Measurements from ENCODE around the gene TNRC18.

The TNRC18 gene

DNA sequence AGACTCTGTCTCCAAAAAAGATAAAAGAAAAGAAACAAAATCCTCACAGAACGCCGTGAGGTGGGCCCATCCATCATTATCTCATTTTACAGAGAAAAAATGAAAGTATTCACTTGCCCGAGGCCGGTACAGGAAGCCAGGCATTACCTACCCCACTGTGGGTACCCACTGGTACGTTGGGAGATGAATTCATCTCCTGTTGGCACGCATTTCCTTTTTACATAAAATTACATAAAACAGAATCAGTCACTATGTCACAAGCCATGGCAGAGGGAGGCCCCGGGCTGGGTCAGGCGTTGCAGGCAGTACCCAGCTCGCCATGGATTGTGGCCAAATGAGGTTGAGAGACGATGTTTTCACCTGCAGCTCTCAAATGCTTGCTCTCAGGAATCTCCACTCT, 38.6 kb upstream of the TNRC18 start:
- Histone ChIP-seq H3F3A (ENCODE audit: low read depth) (peaks cover 3% of the 10 kb centered on the region; the same call in 1 of the 2 replicates), H3K9ac (ENCODE audit: low read depth, low read length, poor library complexity, severe bottlenecking) (peak overlapping the region; percentile 74), H3K9me2 (replicated peaks; ENCODE audit: low read depth, low read length) (no peaks in the 10 kb centered on the region), H3K4me1 (ENCODE audit: insufficient read depth, low read length, poor library complexity, severe bottlenecking) (peaks cover 49% of the 10 kb centered on the region), H3K27me3 (ENCODE audit: insufficient read depth, low read length, poor library complexity, severe bottlenecking) (no peaks in the 10 kb centered on the region), H3K9me3 (ENCODE audit: insufficient read depth, low read depth, low read length) (no peaks in the 10 kb centered on the region), H2AFZ (ENCODE audit: low read length) (peak overlapping the region; percentile 61), H3K4me2 (ENCODE audit: low read depth, low read length, poor library complexity, severe bottlenecking) (peak overlapping the region; percentile 85), H4K20me1 (ENCODE audit: insufficient read depth, low read length, poor library complexity, severe bottlenecking) (no peaks in the 10 kb centered on the region), H3K36me3 (ENCODE audit: insufficient read depth, low read length) (no peaks in the 10 kb centered on the region), H3K79me2 (ENCODE audit: insufficient read depth, low read length) (no peaks in the 10 kb centered on the region), H3K4me3 (ENCODE audit: low read length, poor library complexity, severe bottlenecking) (peak overlapping the region; percentile 65)
- TF ChIP-seq, protein P1, sequence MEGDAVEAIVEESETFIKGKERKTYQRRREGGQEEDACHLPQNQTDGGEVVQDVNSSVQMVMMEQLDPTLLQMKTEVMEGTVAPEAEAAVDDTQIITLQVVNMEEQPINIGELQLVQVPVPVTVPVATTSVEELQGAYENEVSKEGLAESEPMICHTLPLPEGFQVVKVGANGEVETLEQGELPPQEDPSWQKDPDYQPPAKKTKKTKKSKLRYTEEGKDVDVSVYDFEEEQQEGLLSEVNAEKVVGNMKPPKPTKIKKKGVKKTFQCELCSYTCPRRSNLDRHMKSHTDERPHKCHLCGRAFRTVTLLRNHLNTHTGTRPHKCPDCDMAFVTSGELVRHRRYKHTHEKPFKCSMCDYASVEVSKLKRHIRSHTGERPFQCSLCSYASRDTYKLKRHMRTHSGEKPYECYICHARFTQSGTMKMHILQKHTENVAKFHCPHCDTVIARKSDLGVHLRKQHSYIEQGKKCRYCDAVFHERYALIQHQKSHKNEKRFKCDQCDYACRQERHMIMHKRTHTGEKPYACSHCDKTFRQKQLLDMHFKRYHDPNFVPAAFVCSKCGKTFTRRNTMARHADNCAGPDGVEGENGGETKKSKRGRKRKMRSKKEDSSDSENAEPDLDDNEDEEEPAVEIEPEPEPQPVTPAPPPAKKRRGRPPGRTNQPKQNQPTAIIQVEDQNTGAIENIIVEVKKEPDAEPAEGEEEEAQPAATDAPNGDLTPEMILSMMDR (conservative IDR thresholded peaks at IDR 0.05; ENCODE audit: low read length): no peak
- no peak for TF ChIP-seq EZH2phosphoT487 (IDR thresholded peaks at IDR 0.05; ENCODE audit: borderline replicate concordance)

DNA sequence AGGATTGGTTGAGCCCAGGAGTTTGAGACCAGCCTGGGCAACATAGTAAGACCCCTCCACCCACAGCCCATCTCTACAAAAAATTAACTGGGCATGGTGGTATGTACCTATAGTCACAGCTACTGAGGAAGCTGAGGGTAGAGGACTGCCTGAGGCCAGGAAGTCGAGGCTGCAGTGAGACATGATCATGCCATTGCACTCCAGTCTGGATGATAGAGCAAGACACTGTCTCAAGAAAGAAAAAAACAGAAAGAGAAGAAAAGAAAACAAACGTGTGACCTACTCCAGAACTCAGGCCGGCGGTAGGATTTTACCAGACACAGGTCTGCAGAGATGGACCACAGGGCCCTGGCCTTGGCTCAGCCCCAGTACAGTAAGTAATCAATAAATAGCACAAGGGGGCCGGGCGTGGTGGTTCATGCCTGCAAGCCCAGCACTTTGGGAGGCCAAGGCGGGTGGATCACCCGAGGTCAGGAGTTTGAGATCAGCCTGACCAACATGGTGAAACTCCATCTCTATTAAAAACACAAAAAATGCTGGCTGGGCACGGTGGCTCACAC, 35.4 kb upstream of the TNRC18 start:
- H3F3A ChIP-seq (ENCODE audit: low read depth): peaks cover 3% of the 10 kb centered on the region; the same call in 1 of the 2 replicates
- no peak overlapping the region for H3K4me3 ChIP-seq (ENCODE audit: low read length, poor library complexity, severe bottlenecking)
- peaks cover 58% of the 10 kb centered on the region for H3K4me1 ChIP-seq (ENCODE audit: insufficient read depth, low read length, poor library complexity, severe bottlenecking)
- H3K27me3 ChIP-seq (ENCODE audit: insufficient read depth, low read length, poor library complexity, severe bottlenecking): no peaks in the 10 kb centered on the region
- no peaks in the 10 kb centered on the region for H3K79me2 ChIP-seq (ENCODE audit: insufficient read depth, low read length)
- H4K20me1 ChIP-seq (ENCODE audit: insufficient read depth, low read length, poor library complexity, severe bottlenecking): no peaks in the 10 kb centered on the region
- H3K9me2 ChIP-seq (replicated peaks; ENCODE audit: low read depth, low read length): no peaks in the 10 kb centered on the region
- TF ChIP-seq EZH2phosphoT487 (IDR thresholded peaks at IDR 0.05; ENCODE audit: borderline replicate concordance): no peak
- TF ChIP-seq, protein P1 (conservative IDR thresholded peaks at IDR 0.05; ENCODE audit: low read length): no peak
- H3K9ac ChIP-seq (ENCODE audit: low read depth, low read length, poor library complexity, severe bottlenecking): peak overlapping the region; percentile 53
- H3K36me3 ChIP-seq (ENCODE audit: insufficient read depth, low read length): no peaks in the 10 kb centered on the region
- no peak overlapping the region for H2AFZ ChIP-seq (ENCODE audit: low read length)
- H3K4me2 ChIP-seq (ENCODE audit: low read depth, low read length, poor library complexity, severe bottlenecking): no peak overlapping the region
- H3K9me3 ChIP-seq (ENCODE audit: insufficient read depth, low read depth, low read length): no peaks in the 10 kb centered on the region

DNA sequence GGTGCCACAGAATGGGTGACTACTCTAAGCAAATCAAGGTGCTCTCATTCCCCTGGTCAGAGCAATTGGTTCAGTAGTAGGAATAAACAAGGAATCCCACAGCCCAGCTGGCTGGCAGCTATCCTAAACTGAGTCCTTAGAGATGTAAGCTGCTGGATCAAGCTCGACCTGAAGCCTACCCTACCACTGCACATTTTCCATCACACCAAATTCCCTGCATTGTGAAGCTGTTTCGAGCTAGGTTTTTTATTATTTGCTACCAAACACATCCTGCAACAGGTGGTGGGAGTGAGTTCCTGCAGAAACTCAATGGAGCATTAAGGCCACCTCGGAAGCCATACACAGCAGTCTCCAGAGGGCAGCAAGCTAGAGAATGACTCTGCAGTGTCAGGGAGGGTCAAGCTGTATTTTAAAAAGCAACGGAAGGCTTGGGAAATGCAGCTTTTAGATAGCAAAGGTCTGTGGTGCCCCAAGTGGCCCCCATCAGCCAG, 33.7 kb upstream of the TNRC18 start:
- no peak for TF ChIP-seq EZH2phosphoT487 (IDR thresholded peaks at IDR 0.05; ENCODE audit: borderline replicate concordance)
- TF ChIP-seq, protein P1 (conservative IDR thresholded peaks at IDR 0.05; ENCODE audit: low read length): no peak; the same call in 1 of the 2 replicates
- H3K9me2 ChIP-seq (replicated peaks; ENCODE audit: low read depth, low read length): no peaks in the 10 kb centered on the region
- H3K36me3 ChIP-seq (ENCODE audit: insufficient read depth, low read length): no peaks in the 10 kb centered on the region
- H3K9me3 ChIP-seq (ENCODE audit: insufficient read depth, low read depth, low read length): no peaks in the 10 kb centered on the region
- peak overlapping the region; percentile 53 for H3K9ac ChIP-seq (ENCODE audit: low read depth, low read length, poor library complexity, severe bottlenecking)
- H3K4me1 ChIP-seq (ENCODE audit: insufficient read depth, low read length, poor library complexity, severe bottlenecking): peaks cover 50% of the 10 kb centered on the region
- no peaks in the 10 kb centered on the region for H4K20me1 ChIP-seq (ENCODE audit: insufficient read depth, low read length, poor library complexity, severe bottlenecking)
- H3K4me3 ChIP-seq (ENCODE audit: low read length, poor library complexity, severe bottlenecking): peak overlapping the region; percentile 17
- peak overlapping the region; percentile 29 for H3K4me2 ChIP-seq (ENCODE audit: low read depth, low read length, poor library complexity, severe bottlenecking)
- H3K27me3 ChIP-seq (ENCODE audit: insufficient read depth, low read length, poor library complexity, severe bottlenecking): no peaks in the 10 kb centered on the region
- no peak overlapping the region for H2AFZ ChIP-seq (ENCODE audit: low read length)
- no peaks in the 10 kb centered on the region for H3K79me2 ChIP-seq (ENCODE audit: insufficient read depth, low read length)
- no peaks in the 10 kb centered on the region; the same call in 1 of the 2 replicates for H3F3A ChIP-seq (ENCODE audit: low read depth)
